ENCODE measurements around the gene SKAP2. TPM values are rescaled to one million over a fixed set of nuclear protein-coding genes. Genes with fewer than 3 reads are reported as not detected.
"Not testable (repeated sequence)": the region's sequence is repeated elsewhere in the genome, so short reads cannot be mapped to it uniquely, and the experiment has no call there.

The SKAP2 gene
- total RNA-seq, 1 donor from 2014 or later: 45.9 TPM

- no peak for DNase-seq (ENCODE audit: low spot score)
Observed at GRCh38 chr7:26857506-26858240, 6.7 kb downstream of the SKAP2 start.

GRCh38 chr7:26857170-26857505, 7.3 kb downstream of the SKAP2 start:
- no peak for DNase-seq (ENCODE audit: low spot score)

- no peak for DNase-seq (ENCODE audit: low spot score)
Observed at GRCh38 chr7:26856176-26856985, 8.0 kb downstream of the SKAP2 start.

- no peak for DNase-seq (ENCODE audit: low spot score)
Observed at GRCh38 chr7:26854876-26855855, 9.2 kb downstream of the SKAP2 start.

GRCh38 chr7:26853788-26854393, 10.5 kb downstream of the SKAP2 start:
- no peak for DNase-seq (ENCODE audit: low spot score)

GRCh38 chr7:26850193-26850651, 14.2 kb downstream of the SKAP2 start:
- DNase-seq (ENCODE audit: low spot score): no peak

GRCh38 chr7:26843705-26844104, 20.7 kb downstream of the SKAP2 start:
- no peak for DNase-seq (ENCODE audit: low spot score)

GRCh38 chr7:26842897-26843296, 21.5 kb downstream of the SKAP2 start:
- no peak for DNase-seq (ENCODE audit: low spot score)

GRCh38 chr7:26841003-26841739, 23.2 kb downstream of the SKAP2 start:
- DNase-seq (ENCODE audit: low spot score): no peak

- DNase-seq (ENCODE audit: low spot score): not testable (repeated sequence)
Observed at GRCh38 chr7:26836793-26837192, 27.6 kb downstream of the SKAP2 start.

- no peak for DNase-seq (ENCODE audit: low spot score)
Observed at GRCh38 chr7:26815426-26815825, 49.0 kb downstream of the SKAP2 start.

- DNase-seq (ENCODE audit: low spot score): no peak
Observed at GRCh38 chr7:26813432-26813831, 51.0 kb downstream of the SKAP2 start.

- DNase-seq (ENCODE audit: low spot score): no peak
Observed at GRCh38 chr7:26794541-26794940, 69.8 kb downstream of the SKAP2 start.

- DNase-seq (ENCODE audit: low spot score): no peak
Observed at GRCh38 chr7:26792576-26792975, 71.8 kb downstream of the SKAP2 start.

- no peak for DNase-seq (ENCODE audit: low spot score)
Observed at GRCh38 chr7:26792006-26792405, 72.4 kb downstream of the SKAP2 start.

- no peak for DNase-seq (ENCODE audit: low spot score)
Observed at GRCh38 chr7:26789481-26790184, 74.8 kb downstream of the SKAP2 start.

- DNase-seq (ENCODE audit: low spot score): no peak
Observed at GRCh38 chr7:26787701-26788100, 76.7 kb downstream of the SKAP2 start.

- DNase-seq (ENCODE audit: low spot score): no peak
Observed at GRCh38 chr7:26784118-26784517, 80.3 kb downstream of the SKAP2 start.

GRCh38 chr7:26782501-26782900, 81.9 kb downstream of the SKAP2 start:
- DNase-seq (ENCODE audit: low spot score): no peak
